Stimulated activated CD8-positive, alpha-beta memory T cell treated with anti-CD3 and anti-CD28 coated beads, Interleukin-4, amount 100 ng/mL, for 4 hours (primary cell): ENCODE data around the gene EIF3J.
"Not testable (repeated sequence)": the region's sequence is repeated elsewhere in the genome, so short reads cannot be mapped to it uniquely, and the experiment has no call there.

ENCODE experiments used
- DNase-seq, 2 donors: peaks; one replicate each; pipeline ENCODE4 v3.0.0-alpha.2; 2020; ENCODE audit warnings: low read depth in 2 of 2, low spot score in 1 of 2

Gene EIF3J

GRCh38 chr15:44536962-44537734 lies at the start of gene EIF3J:
EIF3J (plus strand) TSS chr15:44537147; CDS start chr15:44537195, 48 bp downstream.
- DNase-seq, result peak; percentile 84 to 91

DNA sequence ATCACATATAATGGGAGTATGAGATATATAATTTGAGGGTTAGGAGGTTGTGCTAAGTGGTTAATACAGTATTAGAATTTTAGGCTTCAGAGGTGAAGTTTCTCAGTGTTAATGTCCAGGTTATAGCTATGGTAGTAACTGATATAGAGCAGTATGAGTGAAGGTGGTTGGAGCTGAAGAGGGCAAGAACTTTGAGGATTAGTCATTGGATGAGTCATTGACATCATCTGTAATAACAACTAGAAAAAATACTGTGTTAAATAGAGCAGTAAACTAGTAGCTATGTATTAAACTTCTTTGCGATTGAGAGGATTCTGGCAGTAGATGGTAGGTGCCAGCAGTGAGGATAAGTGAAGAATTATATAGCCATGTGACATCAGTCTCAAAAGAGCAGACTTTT lies 47.5 kb upstream of the EIF3J start:
- no peak for DNase-seq

GRCh38 chr15:44490622-44491021 lies 46.3 kb upstream of the EIF3J start:
- no peak for DNase-seq

DNA sequence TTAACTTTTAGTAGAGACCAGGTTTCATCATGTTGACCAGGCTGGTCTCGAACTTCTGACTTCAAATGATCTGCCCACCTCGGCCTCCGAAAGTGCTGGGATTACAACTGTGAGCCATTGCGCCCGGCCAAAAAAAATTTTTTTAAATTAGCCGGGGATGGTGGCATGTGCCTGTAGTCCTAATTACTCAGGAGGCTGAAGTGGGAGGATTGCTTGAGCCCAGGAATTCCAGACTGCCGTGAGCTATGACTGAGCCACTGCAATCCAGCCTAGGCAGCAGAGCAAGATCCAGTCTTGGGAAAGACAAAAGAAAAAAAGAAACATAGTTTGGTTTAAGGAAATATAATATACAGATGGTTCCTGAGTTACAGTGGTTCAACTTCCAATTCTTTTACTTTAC lies 44.9 kb upstream of the EIF3J start:
- no peak for DNase-seq

DNA sequence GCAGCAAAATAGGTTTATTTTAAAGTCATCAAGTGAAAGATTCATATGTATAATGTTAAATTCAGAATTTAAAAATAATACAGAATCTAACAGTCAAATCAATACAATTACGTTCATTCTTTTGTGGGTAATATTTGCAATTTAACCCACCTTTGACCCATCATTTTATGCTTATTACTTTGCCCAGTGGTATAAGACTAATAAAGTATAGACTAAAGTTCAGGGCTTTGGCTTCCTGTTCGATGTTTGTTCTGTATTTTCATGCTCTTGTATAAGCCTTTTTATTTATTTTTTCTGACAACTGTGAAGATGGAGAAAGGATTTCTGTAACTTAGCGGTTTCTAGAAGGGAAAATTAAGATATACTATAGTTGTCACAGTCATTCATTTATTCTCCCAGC lies 44.3 kb upstream of the EIF3J start:
- no peak for DNase-seq

GRCh38 chr15:44495562-44495961 lies 41.4 kb upstream of the EIF3J start:
- DNase-seq, result no peak

DNA sequence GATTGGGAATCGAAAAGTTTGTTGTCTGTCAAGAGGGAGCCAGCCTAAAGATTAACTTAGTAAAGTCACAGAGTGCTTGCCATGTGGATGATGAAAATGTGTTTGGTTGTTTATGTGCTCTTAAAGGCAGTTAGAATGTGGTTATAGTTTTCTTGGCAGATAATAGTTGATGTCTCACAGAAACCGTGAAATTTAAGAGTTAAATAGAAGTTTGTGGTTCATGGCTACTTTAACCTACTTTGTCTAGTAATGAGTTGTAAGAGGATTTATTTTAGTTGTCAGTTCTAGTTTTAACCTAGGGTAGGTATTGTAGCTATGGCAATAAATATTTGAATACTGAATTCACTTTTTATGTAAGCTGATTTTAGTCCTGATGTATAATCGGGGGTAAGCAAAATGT lies 36.4 kb upstream of the EIF3J start:
- DNase-seq, result no peak

- DNase-seq, result no peak
Observed at GRCh38 chr15:44501768-44502366, 35.1 kb upstream of the EIF3J start.

- no peak for DNase-seq
Observed at GRCh38 chr15:44516436-44516835, 20.5 kb upstream of the EIF3J start.

- no peak for DNase-seq
Observed at GRCh38 chr15:44519537-44519936, 17.4 kb upstream of the EIF3J start.

DNA sequence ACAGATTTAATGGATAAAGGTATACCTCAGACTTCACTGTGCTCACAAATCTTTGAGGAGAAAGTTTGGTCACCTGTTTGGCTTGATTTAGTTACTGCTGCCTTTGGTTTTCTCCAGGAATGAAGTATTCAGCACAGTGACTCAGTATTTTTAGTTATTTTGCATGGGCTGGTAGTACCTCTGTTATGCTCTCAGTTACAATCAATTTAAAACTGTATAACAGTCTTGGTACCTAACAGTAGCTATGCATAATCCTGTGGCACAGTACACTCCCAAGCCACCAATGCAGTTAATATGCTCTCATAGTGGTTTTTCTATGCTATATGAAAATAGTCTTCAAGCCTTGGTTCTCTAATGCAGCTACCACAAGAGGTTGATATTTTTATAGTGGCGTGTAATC lies 11.9 kb upstream of the EIF3J start:
- no peak for DNase-seq

- no peak for DNase-seq
Observed at GRCh38 chr15:44527241-44527640, 9.7 kb upstream of the EIF3J start.

DNA sequence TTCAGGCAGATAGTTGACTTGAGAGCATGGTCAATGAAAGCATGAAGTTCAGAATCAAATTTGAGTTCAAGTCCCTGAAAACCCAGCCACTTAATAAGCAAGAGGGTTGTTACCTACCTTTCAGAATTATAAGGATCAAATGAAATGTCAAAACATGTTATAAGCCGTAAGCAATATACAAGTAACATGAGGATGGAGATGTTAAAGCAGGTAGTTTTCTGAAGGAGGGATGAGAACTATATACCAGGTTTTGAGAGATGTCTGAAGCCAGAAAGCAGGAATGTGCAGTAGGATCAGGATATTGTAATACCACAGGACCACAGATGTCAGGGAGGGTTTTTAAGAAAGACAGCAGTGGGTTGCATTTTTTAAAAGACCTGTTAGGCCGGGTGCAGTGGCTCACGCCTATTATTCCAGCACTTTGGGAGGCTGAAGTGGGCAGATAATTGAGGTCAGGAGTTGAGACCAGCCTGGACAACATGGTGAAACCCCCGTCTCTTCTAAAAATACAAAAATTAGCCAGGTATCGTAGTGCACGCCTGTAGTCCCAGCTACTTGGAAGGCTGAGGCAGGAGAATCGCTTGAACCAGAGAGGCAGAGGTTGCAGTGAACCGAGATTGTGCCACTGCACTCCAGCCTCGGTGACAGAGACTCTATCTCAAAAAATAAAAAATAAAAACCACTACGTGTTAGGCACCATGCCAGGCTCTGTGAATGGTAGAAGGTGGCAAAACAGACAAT lies 6.9 kb upstream of the EIF3J start:
- no peak for DNase-seq

- DNase-seq, result no peak
Observed at GRCh38 chr15:44530653-44531052, 6.3 kb upstream of the EIF3J start.

DNA sequence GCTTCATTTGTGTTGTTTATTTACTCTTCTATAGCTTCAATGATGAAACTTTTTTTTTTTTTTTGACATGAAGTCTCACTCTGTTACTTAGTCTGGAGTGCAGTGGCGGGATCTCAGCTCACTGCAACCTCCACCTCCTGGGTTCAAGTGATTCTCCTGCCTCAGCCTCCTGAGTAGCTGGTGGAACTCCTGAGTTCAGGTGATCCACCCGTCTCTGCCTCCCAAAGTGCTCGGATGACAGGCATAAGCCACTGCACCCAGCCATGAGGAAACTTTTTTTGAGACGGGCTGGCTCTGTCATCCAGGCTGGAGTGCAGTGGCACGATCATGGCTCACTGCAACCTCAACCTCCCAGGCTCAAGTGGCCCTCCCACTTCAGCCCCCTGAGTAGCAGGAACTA lies 4.7 kb upstream of the EIF3J start:
- not testable (repeated sequence) for DNase-seq

- DNase-seq, result no peak
Observed at GRCh38 chr15:44532689-44533088, 4.3 kb upstream of the EIF3J start.

- no peak for DNase-seq
Observed at GRCh38 chr15:44535092-44535491, 1.9 kb upstream of the EIF3J start.

DNA sequence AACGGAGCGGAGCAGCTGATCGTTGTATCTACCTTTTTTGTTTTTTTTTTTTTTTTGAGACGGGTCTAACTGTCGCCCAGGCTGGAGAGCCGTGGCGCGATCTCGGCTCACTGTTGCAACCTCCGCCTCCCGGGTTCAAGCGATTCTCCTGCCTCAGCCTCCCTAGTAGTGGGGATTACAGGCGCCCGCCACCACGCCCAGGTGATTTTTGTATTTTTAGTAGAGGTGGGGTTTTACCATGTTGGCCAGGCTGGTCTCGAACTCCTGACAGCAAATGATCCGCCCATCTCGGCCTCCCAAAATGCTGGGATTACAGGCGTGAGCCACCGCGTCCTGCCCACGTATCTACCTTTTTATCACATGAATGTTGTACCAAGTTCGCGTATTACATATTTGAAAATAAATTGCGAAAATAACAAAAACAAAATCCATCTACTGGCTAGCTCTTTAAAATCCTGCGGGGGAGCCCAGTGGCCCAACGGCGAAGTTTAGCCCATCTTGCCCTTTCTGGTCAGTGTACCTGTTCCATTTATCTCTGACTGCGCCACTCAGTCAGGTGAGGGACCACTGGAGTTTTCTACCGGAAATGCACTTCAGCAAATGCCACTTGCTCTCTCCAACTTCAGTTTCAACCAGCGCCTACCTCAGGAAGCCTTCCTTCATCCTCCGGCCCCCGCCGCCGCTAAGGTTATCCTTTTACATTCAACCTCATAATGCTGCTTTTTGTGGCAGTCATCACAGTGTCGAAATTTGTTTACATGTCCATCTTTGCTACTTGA lies 1.2 kb upstream of the EIF3J start:
- DNase-seq, result no peak

DNA sequence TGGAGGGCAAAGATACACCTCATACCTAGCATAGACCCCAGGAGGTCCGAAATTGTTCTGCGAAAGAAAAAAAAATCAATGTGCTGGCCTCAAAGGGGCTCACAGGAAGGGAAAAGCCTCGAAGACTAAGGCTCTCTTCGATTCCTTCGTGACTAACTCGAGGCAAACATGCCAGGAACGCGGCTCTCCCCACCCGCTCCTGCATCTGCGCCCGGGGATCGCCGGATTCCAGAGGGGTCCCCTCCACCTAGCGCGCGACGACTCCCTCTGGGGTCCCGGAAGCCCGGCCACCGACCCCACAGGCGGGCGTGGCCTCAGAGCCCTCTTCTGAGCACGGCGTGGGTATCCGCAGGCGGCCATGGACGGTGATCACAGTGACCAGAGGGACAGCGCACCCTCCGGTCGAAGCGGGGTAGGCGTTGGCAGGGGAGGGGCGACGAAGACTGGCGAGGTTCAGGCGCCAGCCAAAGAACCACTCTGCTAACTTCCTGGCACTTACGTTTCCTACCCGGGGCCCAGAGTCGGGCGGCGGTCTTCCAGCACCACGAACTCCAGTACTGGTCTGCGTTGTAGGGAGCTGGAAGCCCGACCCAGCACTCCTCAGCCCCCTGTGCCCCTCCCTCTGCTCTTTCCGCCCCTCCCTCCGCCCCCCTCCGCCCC lies 515 bp upstream of the EIF3J start:
- DNase-seq, result no peak

- no peak for DNase-seq
Observed at GRCh38 chr15:44537735-44538240, 841 bp downstream of the EIF3J start.
